ENCODE measurements around the gene FN3K.

DNA sequence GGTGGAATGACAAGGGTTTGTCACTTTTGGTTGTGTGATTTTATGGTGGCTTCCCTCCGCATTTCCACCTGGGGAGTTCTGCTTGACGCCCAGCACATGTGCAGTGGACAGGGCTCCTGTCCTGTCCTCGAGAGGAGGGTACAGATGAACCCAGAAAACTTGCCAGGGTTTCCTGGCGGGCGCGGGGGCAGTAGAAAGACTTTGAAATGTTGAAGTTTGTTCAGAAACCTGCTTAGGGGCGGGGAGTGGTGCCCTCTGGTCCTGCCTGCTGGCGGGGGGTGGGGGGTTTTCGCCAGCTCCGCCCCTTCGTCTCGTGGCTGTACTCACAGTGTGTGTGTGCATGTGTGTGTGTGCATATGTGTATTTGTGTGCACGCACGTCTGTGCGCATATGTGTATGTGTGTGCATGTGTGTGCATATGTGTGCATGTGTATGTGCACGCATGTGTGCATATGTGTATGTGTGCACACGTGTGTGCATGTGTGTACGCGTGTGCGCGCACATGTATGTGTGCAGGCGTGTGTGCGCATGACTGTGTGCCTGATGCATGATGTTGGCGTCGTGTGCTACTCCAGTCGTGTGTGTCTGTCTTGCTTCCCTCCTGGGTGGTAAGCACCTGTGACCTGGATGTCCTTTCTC lies 12.1 kb upstream of the FN3K start:
- TF ChIP-seq, protein P1, sequence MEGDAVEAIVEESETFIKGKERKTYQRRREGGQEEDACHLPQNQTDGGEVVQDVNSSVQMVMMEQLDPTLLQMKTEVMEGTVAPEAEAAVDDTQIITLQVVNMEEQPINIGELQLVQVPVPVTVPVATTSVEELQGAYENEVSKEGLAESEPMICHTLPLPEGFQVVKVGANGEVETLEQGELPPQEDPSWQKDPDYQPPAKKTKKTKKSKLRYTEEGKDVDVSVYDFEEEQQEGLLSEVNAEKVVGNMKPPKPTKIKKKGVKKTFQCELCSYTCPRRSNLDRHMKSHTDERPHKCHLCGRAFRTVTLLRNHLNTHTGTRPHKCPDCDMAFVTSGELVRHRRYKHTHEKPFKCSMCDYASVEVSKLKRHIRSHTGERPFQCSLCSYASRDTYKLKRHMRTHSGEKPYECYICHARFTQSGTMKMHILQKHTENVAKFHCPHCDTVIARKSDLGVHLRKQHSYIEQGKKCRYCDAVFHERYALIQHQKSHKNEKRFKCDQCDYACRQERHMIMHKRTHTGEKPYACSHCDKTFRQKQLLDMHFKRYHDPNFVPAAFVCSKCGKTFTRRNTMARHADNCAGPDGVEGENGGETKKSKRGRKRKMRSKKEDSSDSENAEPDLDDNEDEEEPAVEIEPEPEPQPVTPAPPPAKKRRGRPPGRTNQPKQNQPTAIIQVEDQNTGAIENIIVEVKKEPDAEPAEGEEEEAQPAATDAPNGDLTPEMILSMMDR (tag by site-specific recombination; IDR thresholded peaks at IDR 0.05): no peak
- TF ChIP-seq YY1 (tag by site-specific recombination; IDR thresholded peaks at IDR 0.05) (no peak), ZNF670 (tag by site-specific recombination; IDR thresholded peaks at IDR 0.05; ENCODE audit: low read depth) (no peak), HOXA7 (CRISPR knock-in tag; IDR thresholded peaks at IDR 0.05; ENCODE audit: borderline replicate concordance) (no peak), ZNF626 (tag by site-specific recombination; IDR thresholded peaks at IDR 0.05) (no peak), MYNN (tag by site-specific recombination; IDR thresholded peaks at IDR 0.05; ENCODE audit: borderline replicate concordance) (no peak), IKZF3 (tag by site-specific recombination; IDR thresholded peaks at IDR 0.05) (no peak), ZNF426 (tag by site-specific recombination; IDR thresholded peaks at IDR 0.05) (no peak)
- TF ChIP-seq, protein P2, sequence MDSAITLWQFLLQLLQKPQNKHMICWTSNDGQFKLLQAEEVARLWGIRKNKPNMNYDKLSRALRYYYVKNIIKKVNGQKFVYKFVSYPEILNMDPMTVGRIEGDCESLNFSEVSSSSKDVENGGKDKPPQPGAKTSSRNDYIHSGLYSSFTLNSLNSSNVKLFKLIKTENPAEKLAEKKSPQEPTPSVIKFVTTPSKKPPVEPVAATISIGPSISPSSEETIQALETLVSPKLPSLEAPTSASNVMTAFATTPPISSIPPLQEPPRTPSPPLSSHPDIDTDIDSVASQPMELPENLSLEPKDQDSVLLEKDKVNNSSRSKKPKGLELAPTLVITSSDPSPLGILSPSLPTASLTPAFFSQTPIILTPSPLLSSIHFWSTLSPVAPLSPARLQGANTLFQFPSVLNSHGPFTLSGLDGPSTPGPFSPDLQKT (IDR thresholded peaks at IDR 0.05; ENCODE audit: borderline replicate concordance, low read depth, low read length): no peak
- TF ChIP-seq, protein P3, sequence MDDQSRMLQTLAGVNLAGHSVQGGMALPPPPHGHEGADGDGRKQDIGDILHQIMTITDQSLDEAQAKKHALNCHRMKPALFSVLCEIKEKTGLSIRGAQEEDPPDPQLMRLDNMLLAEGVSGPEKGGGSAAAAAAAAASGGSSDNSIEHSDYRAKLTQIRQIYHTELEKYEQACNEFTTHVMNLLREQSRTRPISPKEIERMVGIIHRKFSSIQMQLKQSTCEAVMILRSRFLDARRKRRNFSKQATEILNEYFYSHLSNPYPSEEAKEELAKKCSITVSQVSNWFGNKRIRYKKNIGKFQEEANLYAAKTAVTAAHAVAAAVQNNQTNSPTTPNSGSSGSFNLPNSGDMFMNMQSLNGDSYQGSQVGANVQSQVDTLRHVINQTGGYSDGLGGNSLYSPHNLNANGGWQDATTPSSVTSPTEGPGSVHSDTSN (CRISPR knock-in tag; IDR thresholded peaks at IDR 0.05): no peak
- TF ChIP-seq, protein P4, sequence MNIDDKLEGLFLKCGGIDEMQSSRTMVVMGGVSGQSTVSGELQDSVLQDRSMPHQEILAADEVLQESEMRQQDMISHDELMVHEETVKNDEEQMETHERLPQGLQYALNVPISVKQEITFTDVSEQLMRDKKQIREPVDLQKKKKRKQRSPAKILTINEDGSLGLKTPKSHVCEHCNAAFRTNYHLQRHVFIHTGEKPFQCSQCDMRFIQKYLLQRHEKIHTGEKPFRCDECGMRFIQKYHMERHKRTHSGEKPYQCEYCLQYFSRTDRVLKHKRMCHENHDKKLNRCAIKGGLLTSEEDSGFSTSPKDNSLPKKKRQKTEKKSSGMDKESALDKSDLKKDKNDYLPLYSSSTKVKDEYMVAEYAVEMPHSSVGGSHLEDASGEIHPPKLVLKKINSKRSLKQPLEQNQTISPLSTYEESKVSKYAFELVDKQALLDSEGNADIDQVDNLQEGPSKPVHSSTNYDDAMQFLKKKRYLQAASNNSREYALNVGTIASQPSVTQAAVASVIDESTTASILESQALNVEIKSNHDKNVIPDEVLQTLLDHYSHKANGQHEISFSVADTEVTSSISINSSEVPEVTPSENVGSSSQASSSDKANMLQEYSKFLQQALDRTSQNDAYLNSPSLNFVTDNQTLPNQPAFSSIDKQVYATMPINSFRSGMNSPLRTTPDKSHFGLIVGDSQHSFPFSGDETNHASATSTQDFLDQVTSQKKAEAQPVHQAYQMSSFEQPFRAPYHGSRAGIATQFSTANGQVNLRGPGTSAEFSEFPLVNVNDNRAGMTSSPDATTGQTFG (tag by site-specific recombination; IDR thresholded peaks at IDR 0.05; ENCODE audit: borderline replicate concordance): no peak

All from HEK293 (cell line).